HUES6 (cell line): ENCODE measurements around the gene MRPL4.

Experiments used
- H3K27ac ChIP-seq: 2 replicates; pipeline ENCODE4 v1.7.0; 2013; ENCODE audit warnings: low read depth, mild to moderate bottlenecking, low read length, inconsistent platforms
- H3K27me3 ChIP-seq: 2 replicates; pipeline ENCODE4 v1.6.1; 2013; ENCODE audit warnings: low read length; ENCODE audit not compliant: control insufficient read depth, insufficient read depth
- H3K36me3 ChIP-seq: 2 replicates; pipeline ENCODE4 v1.6.1; 2013; ENCODE audit warnings: low read length; ENCODE audit not compliant: control insufficient read depth, insufficient read depth
- H3K4me1 ChIP-seq: 2 replicates; pipeline ENCODE4 v1.6.1; 2013; ENCODE audit warnings: low read length; ENCODE audit not compliant: control insufficient read depth, insufficient read depth
- H3K4me3 ChIP-seq: 2 replicates; pipeline ENCODE4 v1.5.1; 2013; ENCODE audit warnings: low read depth, low read length
- H3K9ac ChIP-seq: one replicate; pipeline ENCODE4 v1.6.1; 2013; ENCODE audit warnings: mild to moderate bottlenecking, low read length
- H3K9me3 ChIP-seq: 2 replicates; pipeline ENCODE4 v1.6.1; 2013; ENCODE audit warnings: low read depth, low read length; ENCODE audit not compliant: control insufficient read depth, insufficient read depth

Gene MRPL4

DNA sequence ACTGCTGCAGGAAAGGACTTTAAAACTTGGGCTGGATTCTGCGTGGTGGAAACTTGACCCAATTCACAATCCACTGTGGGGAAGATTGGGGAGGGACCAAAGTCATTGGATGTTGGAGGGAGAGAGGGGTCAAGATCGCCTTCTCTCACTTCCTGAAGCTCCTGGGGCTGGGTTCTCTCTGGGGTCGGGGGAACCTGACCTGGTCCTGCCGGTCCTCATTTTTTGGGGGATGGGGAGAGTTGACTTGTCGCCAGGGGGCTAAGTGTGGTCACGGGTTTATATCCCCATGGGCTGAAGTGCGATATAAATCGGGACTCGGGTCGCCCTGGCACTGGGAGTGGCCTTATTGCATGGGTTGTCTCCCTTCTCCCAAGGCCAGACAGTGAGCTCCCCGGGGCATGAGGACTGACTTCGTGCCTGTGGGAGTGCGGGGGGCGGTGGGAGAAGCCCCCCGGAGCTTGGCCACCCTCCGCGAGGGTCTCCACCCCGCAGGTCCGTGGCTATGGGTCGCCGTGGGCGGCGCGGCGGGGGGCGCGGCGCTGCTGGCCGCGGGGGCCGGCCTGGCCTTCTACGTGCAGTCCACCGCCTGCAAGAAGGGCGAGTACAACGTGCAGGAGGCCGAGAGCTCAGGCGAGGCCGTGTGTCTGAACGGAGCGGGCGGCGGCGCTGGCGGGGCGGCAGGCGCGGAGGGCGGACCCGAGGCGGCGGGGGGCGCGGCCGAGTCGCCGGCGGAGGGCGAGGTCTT lies 44.0 kb downstream of the MRPL4 start:
- no peak overlapping the region for H3K9ac ChIP-seq
- no peak overlapping the region for H3K27ac ChIP-seq
- H3K36me3 ChIP-seq, result no peaks in the 10 kb centered on the region
- peak overlapping the region; percentile 63 for H3K4me3 ChIP-seq
- H3K27me3 ChIP-seq, result peaks cover 67% of the 10 kb centered on the region
- no peaks in the 10 kb centered on the region for H3K9me3 ChIP-seq
- H3K4me1 ChIP-seq, result peaks cover 22% of the 10 kb centered on the region

- H3K4me1 ChIP-seq, result peaks cover 5% of the 10 kb centered on the region; the same call in 1 of the 2 replicates
- no peaks in the 10 kb centered on the region; the same call in 1 of the 2 replicates for H3K36me3 ChIP-seq
- H3K27ac ChIP-seq, result no peak overlapping the region
- H3K27me3 ChIP-seq, result peaks cover 29% of the 10 kb centered on the region
- no peak overlapping the region for H3K9ac ChIP-seq
- no peaks in the 10 kb centered on the region for H3K9me3 ChIP-seq
- H3K4me3 ChIP-seq, result no peak overlapping the region
Measured at GRCh38 chr19:10299545-10300458, 47.8 kb downstream of the MRPL4 start.

DNA sequence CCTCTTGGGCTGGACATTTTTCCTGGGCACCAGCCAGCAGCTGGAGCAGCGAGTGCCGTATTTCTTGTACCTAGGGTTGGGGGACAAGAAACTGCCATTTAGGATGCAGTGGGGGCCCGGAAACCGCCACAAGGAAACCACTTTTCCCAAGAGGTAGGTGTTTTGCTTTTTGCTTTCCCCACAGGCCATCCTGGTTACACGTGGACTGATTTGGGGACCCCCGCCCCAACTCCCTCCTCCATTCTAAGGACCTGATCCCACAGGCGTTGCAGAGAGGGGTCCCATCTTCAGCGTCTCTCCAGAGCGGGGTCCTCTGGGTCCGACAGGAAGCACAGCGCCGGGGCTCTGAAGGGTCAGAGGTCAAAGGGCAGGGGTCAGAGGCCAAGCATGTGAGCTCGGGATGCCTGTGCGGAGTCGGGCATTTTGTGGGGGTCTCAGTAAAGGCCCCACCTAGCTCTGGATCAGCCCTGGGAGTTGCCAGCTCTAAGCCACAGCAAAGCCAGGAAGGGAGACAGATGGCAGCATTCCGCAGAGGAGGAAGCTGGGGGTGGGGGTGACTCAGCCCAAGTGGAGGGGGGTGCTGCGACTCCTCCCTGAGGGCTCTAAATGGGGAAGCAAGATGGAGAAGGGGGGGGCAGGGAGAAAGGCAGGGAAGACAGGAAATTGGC lies 53.3 kb downstream of the MRPL4 start:
- no peak overlapping the region for H3K27ac ChIP-seq
- H3K36me3 ChIP-seq, result peaks cover 16% of the 10 kb centered on the region
- H3K4me1 ChIP-seq, result no peaks in the 10 kb centered on the region
- H3K9ac ChIP-seq, result no peak overlapping the region
- no peak overlapping the region for H3K4me3 ChIP-seq
- no peaks in the 10 kb centered on the region for H3K27me3 ChIP-seq
- H3K9me3 ChIP-seq, result no peaks in the 10 kb centered on the region

- H3K9ac ChIP-seq, result no peak overlapping the region
- H3K4me1 ChIP-seq, result no peaks in the 10 kb centered on the region
- H3K9me3 ChIP-seq, result no peaks in the 10 kb centered on the region
- no peaks in the 10 kb centered on the region for H3K27me3 ChIP-seq
- H3K36me3 ChIP-seq, result peaks cover 22% of the 10 kb centered on the region
- H3K27ac ChIP-seq, result no peak overlapping the region
- no peak overlapping the region for H3K4me3 ChIP-seq
Measured at GRCh38 chr19:10306327-10306726, 54.3 kb downstream of the MRPL4 start.

- Histone ChIP-seq H3K27ac (no peak within 1 kb of the TSS), H3K27me3 (no peaks in the 10 kb centered on the region), H3K36me3 (peaks cover 28% of the 10 kb centered on the region), H3K9ac (no peak within 1 kb of the TSS), H3K4me1 (no peaks in the 10 kb centered on the region), H3K9me3 (no peaks in the 10 kb centered on the region), H3K4me3 (no peak within 1 kb of the TSS)
Measured at GRCh38 chr19:10309423-10309822, 57.4 kb downstream of the MRPL4 start, which contains the start of gene ZGLP1. Gene ZGLP1, minus strand, starts transcription at chr19:10309815.
